Measurements from ENCODE around the gene STAT3.

STAT3 gene

DNA sequence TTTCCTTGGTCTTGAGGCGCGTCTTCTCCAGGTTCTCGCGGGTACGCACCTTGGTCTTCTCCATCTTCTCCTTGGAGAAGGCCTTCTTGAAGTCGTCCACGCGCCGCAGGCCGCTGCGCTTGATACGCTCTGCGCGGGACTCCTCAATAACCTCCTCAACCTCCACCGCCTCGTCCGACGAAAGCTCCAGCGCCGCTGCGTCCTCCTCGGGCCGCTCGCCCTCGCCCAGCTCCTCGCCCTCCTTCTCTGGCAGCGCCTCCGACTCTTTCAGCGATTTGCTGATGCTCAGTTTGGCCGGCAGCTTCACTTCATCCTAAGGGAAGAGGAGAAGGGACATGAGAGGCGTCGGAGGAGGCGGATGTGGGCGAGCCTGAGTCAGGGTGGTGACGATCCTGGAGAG lies 16.8 kb upstream of the STAT3 start:
- H3K4me3 ChIP-seq (replicated peaks; ENCODE audit: insufficient read depth, low read length): no peak overlapping the region
- TF ChIP-seq SPI1 (IDR thresholded peaks at IDR 0.05; ENCODE audit: borderline replicate concordance, low read depth): no peak
- TF ChIP-seq GABPA (IDR thresholded peaks at IDR 0.05; ENCODE audit: low read depth): no peak
- TF ChIP-seq, protein P1, sequence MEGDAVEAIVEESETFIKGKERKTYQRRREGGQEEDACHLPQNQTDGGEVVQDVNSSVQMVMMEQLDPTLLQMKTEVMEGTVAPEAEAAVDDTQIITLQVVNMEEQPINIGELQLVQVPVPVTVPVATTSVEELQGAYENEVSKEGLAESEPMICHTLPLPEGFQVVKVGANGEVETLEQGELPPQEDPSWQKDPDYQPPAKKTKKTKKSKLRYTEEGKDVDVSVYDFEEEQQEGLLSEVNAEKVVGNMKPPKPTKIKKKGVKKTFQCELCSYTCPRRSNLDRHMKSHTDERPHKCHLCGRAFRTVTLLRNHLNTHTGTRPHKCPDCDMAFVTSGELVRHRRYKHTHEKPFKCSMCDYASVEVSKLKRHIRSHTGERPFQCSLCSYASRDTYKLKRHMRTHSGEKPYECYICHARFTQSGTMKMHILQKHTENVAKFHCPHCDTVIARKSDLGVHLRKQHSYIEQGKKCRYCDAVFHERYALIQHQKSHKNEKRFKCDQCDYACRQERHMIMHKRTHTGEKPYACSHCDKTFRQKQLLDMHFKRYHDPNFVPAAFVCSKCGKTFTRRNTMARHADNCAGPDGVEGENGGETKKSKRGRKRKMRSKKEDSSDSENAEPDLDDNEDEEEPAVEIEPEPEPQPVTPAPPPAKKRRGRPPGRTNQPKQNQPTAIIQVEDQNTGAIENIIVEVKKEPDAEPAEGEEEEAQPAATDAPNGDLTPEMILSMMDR (IDR thresholded peaks at IDR 0.05; ENCODE audit: insufficient read depth, low read length): no peak
- TF ChIP-seq, protein P2, sequence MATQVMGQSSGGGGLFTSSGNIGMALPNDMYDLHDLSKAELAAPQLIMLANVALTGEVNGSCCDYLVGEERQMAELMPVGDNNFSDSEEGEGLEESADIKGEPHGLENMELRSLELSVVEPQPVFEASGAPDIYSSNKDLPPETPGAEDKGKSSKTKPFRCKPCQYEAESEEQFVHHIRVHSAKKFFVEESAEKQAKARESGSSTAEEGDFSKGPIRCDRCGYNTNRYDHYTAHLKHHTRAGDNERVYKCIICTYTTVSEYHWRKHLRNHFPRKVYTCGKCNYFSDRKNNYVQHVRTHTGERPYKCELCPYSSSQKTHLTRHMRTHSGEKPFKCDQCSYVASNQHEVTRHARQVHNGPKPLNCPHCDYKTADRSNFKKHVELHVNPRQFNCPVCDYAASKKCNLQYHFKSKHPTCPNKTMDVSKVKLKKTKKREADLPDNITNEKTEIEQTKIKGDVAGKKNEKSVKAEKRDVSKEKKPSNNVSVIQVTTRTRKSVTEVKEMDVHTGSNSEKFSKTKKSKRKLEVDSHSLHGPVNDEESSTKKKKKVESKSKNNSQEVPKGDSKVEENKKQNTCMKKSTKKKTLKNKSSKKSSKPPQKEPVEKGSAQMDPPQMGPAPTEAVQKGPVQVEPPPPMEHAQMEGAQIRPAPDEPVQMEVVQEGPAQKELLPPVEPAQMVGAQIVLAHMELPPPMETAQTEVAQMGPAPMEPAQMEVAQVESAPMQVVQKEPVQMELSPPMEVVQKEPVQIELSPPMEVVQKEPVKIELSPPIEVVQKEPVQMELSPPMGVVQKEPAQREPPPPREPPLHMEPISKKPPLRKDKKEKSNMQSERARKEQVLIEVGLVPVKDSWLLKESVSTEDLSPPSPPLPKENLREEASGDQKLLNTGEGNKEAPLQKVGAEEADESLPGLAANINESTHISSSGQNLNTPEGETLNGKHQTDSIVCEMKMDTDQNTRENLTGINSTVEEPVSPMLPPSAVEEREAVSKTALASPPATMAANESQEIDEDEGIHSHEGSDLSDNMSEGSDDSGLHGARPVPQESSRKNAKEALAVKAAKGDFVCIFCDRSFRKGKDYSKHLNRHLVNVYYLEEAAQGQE (IDR thresholded peaks at IDR 0.05; ENCODE audit: insufficient replicate concordance, low read depth): no peak
- no peak for TF ChIP-seq POLR2AphosphoS5 (IDR thresholded peaks at IDR 0.05; ENCODE audit: low read depth)
- DNase-seq (ENCODE audit: low read depth in 1 of 2, low spot score in 1 of 2): no peak
- H3K27me3 ChIP-seq (ENCODE audit: insufficient read depth, poor library complexity, severe bottlenecking): peaks cover 5% of the 10 kb centered on the region
- no peak overlapping the region for H3K27ac ChIP-seq (replicated peaks)

DNA sequence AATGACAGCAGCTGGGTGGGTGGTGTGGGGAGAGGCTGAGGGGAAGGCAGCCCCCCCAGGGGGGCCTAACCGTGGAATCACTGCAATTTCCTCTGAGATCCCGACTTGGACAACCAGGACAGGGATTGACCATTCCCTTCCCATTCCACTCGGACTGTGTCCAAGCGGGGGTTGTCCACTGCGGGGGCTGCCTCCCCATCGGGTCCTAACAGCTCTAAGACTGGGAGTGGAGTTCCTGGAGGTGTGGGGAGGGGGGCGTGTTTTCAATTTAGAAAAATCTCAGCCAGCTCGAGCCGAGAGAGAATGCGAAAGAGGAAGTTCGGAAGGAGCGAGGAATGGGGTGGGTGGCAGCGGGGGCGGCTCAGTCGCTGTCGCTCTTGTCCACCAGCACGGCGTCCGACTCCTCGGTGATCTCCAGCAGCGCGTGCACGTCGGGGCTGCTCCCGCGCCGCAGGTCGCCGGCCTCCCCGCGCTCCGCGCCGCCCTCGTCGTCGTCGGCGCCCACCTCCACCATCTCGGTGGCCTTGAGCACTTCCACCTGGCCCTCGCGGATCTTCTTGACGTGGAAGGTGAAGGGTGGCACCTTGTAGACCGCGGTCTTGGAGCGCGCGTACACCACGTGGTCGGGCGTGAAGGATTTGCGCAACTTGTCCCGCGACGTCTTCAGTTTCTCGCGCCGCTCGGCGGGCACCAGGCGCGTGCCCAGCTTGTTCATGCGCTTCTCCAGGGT lies 16.2 kb upstream of the STAT3 start:
- peak in 1 of 2 experiments; percentile 19 for DNase-seq (ENCODE audit: low read depth in 1 of 2, low spot score in 1 of 2)
- Histone ChIP-seq H3K4me3 (replicated peaks; ENCODE audit: insufficient read depth, low read length) (peak overlapping the region; percentile 4; the same call in 1 of the 2 replicates), H3K27me3 (ENCODE audit: insufficient read depth, poor library complexity, severe bottlenecking) (peaks cover 5% of the 10 kb centered on the region), H3K27ac (replicated peaks) (no peak overlapping the region)
- peak; percentile 21; the same call in 1 of the 2 replicates for TF ChIP-seq SPI1 (IDR thresholded peaks at IDR 0.05; ENCODE audit: borderline replicate concordance, low read depth)
- TF ChIP-seq, protein P2 (IDR thresholded peaks at IDR 0.05; ENCODE audit: insufficient replicate concordance, low read depth): no peak

DNA sequence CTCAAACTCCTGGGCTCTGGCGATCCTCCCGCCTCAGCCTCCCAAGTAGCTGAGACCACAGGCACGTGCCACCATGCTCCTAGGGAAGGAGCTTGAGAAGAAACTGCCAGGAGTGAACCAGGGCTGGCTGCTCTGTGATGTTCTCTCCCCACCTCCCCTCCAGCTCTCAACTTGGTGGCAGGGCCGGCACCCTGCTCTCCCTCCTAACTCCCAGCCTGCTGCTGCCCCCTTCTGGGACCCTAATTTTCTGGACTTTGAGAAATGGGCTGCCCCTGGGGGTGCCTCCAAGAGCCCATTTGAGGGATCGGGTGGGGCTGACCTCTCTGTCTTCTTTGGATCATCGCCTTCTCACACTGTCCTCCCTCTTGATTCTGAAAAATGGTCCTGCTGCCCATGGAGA lies 14.9 kb upstream of the STAT3 start:
- no peak overlapping the region for H3K27ac ChIP-seq (replicated peaks)

More for the DNA sequence above, 14.9 kb upstream of the STAT3 start:
- Histone ChIP-seq H3K4me3 (replicated peaks; ENCODE audit: insufficient read depth, low read length) (no peak overlapping the region), H3K27me3 (ENCODE audit: insufficient read depth, poor library complexity, severe bottlenecking) (peaks cover 5% of the 10 kb centered on the region)
- no peak for TF ChIP-seq SPI1 (IDR thresholded peaks at IDR 0.05; ENCODE audit: borderline replicate concordance, low read depth)
- TF ChIP-seq, protein P1 (IDR thresholded peaks at IDR 0.05; ENCODE audit: insufficient read depth, low read length): no peak
- no peak for TF ChIP-seq POLR2AphosphoS5 (IDR thresholded peaks at IDR 0.05; ENCODE audit: low read depth)
- TF ChIP-seq GABPA (IDR thresholded peaks at IDR 0.05; ENCODE audit: low read depth): no peak
- TF ChIP-seq, protein P2 (IDR thresholded peaks at IDR 0.05; ENCODE audit: insufficient replicate concordance, low read depth): no peak
- DNase-seq (ENCODE audit: low read depth in 1 of 2, low spot score in 1 of 2): peak in 1 of 2 experiments; percentile 38
